G401 (cell line): ENCODE data around the gene NAT14. TPM values are rescaled to one million over a fixed set of nuclear protein-coding genes. Genes with fewer than 3 reads are reported as not detected.
"Not testable (repeated sequence)": the region's sequence is repeated elsewhere in the genome, so short reads cannot be mapped to it uniquely, and the experiment has no call there.

Experiments
- DNase-seq: peaks from one replicate; pipeline ENCODE4 v3.0.0-alpha.2; 2015; ENCODE audit warnings: low spot score
- in situ Hi-C: cut with HindIII; loops from 2 replicates; pipeline ENCODE4 v1.10.0; 2016; ENCODE audit warnings: low sequenced_read_pairs, mixed read lengths
- total RNA-seq: library from RNA; depleted of rRNA; stranded (reverse); fragments of >200 nt; shearing (Covaris generic); gene quantifications from 2 replicates; pipeline ENCODE4 v1.2.3, GENCODE V29; 2014

Gene NAT14
- total RNA-seq, 1 experiment from 2014 or later, result 143 TPM

DNA sequence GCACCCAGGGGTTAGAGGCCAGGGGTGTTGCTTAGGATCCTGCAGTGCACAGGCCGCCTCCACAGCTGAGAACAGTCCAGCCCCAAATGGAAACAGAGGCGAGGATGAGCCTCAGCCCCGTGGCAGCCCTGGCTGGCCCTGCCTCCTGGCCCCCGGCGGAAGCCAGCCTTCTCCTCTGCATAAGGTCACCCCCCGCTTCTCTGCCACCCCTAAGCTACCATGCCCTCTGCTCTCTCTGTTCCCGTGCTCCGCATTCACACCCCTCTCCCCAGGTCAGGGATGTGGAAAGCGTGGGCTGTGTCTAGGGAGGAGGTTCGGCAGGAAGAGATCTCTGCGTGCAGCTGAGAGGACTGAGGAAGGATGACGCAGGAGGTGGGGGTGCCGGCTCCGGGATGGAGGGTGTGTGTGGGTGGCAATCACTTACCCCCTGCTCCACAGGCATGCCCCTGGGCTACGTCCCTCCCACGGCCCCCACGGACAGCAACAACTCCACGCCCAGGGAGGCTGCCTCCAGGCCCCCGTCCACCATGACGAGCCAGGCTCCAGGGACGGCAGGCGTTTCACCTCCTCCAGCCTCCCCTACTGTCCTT is 9.3 kb downstream of the NAT14 start:
- in situ Hi-C loops, result no loop called here
- DNase-seq, result no peak

DNA sequence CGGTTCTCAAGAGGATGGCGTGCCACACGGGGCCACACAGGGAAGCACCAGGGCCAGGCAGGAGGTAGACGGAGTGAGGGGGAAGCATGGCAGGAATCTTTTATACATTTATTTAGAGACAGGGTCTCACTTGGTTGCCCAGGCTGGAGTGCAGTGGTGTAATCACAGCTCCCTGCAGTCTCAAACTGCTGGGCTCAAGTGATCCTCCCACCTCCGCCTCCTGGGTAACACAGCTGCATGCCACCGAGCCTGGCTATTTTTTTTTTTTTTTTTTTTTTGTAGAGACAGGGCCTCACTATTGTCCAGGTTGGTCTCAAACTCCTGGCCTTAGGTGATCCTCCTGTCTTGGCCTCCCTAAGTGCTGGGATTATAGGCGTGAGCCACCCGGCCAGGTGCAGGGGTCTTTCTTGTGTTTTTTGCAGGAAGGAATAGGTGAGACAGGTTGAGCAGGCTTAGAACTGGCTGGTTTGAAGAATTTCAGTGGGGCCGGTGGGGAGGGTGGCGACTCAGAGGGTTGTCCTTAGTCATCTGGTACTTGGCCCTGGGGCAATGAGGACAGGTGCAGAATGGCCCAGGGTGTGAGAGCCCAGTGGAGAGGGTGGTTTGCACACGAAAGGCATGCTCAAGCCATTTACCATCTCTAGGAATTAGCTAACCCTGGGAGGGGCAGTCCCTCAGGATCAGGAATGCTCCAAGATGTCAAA is 10.8 kb downstream of the NAT14 start:
- DNase-seq, result no peak
- in situ Hi-C loops, result no loop called here

DNA sequence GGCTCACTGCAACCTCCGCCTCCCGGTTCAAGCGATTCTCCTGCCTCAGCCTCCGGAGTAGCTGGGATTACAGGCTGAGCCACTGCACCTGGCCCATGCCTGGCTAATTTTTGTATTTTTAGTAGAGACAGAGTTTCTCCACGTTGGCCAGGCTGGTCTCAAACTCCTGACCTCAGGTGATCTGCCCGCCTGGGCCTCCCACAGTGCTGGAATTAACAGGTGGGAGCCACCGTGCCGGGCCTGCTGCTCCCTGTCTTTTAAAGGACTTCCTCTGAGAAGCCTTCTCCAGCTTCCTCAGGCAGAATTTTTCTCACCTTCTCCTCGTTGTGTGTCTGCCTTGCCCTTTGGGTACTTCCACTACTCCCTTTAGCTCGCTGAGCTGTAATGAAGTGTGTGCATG is 11.8 kb downstream of the NAT14 start:
- DNase-seq, in situ Hi-C loops: not testable (repeated sequence)

DNA sequence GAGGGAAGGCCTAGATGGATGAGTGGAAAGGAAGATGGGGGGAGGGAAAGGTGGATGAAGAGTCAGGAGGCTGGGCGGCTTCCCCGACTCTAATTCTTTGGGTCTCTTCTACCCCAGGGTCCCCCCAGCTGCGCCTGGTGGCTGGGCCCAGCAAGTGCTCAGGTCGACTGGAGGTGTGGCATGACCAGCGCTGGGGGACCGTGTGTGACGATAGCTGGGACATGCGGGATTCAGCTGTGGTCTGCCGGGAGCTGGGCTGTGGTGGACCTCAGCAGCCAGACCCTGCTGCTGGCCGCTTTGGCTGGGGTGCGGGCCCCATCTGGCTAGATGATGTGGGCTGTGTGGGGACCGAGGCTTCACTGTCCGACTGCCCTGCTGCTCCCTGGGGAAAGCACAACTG is 12.8 kb downstream of the NAT14 start:
- in situ Hi-C loops, result no loop called here

DNA sequence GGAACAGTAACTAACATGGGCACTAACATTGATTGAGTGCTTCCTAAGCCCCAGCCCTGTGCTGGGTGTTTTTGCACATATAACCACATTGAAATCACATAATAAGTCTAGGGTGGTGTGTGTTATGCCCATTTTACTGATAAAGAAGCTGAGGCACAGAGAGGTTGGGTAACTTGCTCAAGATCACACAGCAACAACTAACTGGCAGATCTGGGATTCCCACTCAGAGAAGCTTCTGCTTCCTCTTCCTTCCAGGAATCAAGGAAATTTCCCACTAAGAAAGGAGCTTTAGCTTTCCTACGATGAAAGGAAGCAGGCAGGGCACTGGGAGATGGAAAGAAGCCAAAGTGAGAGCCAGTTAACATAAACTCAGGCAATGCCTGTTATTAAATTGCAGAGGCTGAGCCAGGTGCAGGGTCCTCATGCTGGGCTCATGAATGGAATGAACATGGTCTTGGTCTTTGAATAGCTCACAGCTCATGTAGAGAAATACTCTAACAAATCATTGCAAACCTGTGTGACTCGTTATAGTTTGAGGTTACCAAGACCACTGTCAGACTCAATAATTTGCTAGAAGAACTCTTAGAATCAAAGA is 13.4 kb downstream of the NAT14 start:
- in situ Hi-C loops, result no loop called here
- DNase-seq, result no peak

More for the DNA sequence above, 12.8 kb downstream of the NAT14 start:
- no peak for DNase-seq

DNA sequence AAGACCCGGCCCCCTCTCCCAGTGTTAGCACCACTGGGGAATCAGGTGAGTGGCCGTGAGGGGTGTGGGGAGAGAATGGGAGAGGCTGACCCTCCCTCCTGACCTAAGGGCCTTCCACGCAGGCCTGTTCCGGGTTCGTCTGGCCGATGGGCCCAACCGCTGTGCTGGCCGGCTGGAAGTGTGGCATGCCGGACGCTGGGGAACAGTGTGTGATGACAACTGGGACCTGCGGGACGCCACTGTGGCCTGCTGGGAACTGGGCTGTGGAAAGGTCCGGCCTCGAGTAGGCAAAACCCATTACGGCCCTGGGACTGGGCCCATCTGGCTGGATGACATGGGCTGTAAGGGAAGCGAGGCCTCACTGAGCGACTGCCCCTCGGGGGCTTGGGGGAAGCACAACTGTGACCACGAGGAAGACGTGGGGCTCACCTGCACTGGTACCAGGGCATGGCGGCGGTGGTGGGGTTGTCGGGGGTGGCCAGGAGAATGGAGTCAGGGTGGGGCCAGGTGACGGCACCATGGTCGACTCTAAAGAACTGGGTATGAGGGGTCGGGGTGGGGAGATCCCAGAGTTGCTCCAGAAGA is 15.5 kb downstream of the NAT14 start:
- in situ Hi-C loops, result no loop called here

DNA sequence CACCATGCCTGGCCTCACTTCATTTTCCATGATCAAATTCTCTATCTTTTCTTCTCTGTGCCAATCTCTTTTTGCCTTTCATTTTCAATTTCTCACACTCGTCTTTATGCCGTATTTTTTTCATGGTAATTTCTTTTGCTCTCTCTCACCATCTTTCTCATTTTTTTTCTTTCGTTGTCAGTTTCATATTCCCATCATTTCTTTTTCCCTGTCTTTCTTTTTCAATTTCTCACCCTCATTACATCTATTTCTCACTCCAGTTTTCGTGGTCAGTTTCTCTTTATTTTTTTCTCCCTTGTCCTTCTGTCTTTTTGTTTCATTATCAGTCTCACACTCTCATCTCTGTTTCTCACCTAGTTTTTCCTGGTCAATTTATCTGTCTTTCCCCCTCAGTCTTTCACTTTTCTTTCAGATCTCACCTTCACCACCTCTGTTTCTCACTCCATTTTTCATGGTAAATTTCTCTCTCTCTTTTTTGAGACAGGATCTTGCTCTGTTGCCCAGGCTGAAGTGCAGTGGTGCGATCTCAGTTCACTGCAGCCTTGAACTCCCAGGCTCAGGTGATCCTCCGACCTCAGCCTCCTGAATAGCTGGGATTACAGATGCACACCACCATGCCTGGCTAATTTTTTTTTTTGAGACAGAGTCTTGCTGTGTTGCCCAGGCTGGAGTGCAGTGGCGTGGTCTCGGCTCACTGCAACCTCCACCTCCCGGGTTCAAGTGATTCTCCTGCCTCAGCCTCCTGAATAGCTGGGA is 17.4 kb downstream of the NAT14 start:
- in situ Hi-C loops, result no loop called here
- no peak for DNase-seq

More for the DNA sequence above, 15.5 kb downstream of the NAT14 start:
- no peak for DNase-seq

DNA sequence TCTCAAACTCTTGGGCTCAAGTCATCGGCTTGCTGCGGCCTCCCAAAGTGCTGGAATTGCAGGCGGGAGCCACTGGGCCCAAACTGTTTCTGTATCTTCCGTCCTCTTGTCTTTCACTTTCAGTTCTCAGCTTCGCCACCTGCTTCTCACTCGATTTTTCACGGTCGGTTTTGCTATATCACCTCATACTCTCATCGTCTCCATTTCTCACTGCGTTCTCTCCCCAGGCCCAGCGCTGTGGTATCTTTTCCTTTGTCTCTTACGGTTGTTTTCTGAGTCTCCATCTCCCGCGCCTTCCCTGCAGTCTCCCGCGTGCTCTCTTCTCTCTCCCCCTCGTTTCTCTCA is 18.1 kb downstream of the NAT14 start:
- DNase-seq, result no peak
- in situ Hi-C loops, result no loop called here

DNA sequence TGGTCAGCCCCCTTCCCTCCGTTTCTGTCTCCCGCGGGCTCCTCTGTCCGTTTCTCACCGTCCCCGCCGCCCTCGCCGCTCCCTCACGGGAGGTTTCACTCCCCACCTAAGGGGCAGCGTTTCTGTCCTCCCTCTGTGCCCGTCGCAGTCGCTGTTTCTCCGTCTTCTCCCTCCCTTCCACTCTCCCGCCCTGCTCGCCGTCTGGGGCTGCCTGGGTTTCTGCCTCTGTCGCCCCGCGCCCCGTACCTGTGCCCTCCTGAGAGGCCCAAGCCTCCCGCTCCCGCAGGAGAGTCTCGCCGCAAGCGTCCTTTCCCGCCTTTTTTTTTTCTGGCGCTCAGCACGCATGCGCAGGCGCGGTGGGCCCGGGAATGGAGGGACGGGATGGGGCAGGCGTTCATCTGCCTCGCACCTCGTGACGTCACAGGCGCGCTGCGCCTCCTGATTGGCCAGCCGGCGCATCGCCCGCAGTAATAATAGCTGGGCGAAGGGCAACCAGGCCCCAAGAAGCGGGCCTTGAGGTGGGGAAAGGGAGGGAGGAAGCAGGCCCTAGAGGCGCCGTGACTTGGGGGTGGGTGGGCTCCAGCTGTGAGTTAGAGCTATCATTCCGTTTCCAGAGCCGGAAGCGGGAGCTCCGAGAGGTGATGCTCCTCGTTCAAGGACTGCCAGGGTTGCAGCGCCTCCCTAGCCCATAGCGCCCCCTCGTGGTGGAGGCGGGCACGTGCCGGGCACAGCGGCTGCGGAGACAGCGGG is 18.7 kb downstream of the NAT14 start:
- in situ Hi-C loops, result no loop called here
- peak; percentile 94 for DNase-seq

DNA sequence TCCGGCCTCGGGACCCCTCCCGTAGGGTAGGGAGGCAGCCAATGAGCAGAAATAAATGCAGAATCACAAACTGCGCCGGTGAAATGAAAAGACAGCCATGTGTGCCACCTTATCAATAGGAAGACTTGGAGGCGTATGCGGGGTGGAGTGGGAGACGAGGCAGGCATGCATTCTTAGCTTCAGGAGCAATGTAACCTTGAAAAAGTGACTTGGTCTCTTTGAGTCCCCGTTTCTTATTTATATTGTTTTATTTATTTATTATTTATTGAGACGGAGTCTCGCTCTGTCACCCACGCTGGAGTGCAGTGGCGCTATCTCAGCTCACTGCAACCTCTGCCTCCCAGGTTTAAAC is 19.2 kb downstream of the NAT14 start:
- no peak for DNase-seq
- in situ Hi-C loops, result no loop called here

DNA sequence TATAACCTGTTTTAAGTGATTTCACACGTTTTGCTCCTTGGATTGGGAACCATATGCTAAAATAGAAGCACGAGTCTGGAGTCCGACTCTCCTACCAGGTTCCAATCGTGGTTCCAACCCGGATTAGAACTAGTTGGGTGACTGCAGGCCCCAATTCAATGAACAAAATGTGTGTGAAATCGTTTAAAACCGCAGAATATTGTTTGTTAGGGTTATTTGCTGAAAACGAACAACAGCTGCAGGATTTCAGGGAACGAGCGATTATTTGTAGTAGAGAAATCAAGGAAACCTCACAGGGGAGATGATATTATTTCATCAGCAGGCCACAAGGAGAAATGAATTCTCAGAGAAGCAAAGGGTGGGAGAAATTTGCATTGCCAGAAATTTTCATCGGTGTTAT is 20.0 kb downstream of the NAT14 start:
- no peak for DNase-seq

DNA sequence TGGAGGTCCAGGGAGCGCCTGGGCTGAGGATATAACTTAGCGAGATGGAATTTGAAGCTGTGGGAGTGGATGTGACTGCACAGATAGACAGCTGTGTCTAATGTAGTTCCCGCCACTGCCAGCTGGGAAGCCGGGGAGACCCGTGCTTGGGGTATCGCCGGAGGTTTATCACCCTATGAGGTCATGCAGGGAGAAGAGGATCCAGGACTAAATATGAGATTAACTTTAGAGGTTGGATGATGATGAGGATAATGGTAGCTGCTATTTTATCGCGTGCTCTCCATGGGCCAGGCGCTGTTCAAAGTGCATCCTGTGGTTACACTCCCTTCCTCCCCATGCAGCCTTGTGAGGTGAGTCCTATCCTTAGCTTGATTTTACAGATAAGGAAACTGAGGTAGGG is 23.1 kb downstream of the NAT14 start:
- in situ Hi-C loops, result no loop called here
- DNase-seq, result no peak

More for the DNA sequence above, 20.0 kb downstream of the NAT14 start:
- in situ Hi-C loops, result no loop called here

DNA sequence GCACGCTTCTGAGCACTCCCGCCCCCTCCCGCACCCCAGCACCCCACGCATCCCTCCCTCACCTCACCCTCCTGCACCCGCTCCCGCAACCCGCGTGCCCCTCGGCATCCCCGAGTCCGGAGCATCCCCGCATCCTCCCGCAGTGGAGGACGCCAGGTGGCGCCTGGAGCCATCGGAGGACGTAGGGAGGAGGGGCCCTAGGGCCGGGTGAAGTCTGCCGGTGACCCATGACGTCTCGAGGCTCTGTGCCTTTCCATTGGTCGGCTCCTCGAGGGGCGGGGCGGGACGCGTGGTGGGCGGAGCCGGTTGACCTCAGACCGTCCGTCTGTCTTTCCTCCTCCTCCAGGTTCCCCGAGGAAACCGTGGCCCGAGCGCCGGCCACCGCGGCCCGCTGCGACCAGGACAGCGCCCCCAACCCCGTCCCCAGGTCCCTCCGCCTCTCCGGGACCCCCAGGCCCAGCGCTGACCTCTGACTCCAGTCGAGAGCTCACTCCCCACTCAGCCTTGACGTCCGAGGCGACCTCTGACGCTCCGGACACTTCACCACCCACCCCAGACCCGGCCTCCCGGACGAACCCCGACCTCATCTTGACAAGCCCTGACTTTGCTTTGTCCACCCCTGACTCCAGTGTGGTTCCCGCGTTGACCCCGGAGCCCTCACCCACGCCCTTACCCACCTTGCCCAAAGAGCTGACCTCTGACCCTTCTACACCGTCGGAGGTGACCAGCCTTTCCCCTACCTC is 32.1 kb downstream of the NAT14 start:
- in situ Hi-C loops, result no loop called here
- DNase-seq, result peak; percentile 96

DNA sequence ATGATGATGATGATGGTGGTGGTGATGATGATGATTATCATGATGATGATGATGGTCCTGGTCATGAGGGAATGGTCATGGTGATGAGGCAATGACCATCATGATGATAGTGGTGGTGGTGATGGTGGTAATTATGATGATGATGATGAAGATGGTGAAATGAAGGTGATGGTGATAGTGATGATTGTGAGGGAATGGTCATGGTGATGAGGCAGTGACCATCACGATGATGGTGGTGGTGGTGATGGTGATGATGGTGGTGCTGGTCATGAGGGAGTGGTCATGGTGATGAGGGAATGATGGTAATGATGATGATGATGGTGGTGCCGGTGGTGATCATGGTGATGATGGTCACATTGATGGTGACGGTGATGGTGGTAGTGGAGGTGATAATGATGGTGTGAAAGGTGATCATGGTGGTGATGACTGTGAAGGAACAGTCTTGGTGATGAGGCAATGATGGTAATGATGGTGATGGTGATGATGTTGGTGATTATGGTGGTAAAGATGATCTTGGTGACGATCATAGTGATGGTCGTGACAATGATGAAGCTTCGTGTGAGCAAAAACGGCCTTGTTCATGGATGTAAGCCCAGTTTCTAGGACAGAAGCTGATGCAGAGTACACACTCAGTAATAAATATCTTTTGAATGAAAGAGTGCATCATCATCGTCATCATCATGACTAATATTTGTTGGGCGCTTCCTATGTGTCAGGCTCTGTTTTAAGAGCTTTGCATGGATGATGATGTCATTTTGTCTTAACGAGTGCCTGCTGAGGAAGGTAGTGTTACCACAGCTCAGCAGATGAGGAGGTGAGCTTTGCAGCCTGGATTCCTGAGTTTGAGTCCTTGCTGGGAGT is 34.7 kb downstream of the NAT14 start:
- in situ Hi-C loops, result no loop called here
- DNase-seq, result no peak

DNA sequence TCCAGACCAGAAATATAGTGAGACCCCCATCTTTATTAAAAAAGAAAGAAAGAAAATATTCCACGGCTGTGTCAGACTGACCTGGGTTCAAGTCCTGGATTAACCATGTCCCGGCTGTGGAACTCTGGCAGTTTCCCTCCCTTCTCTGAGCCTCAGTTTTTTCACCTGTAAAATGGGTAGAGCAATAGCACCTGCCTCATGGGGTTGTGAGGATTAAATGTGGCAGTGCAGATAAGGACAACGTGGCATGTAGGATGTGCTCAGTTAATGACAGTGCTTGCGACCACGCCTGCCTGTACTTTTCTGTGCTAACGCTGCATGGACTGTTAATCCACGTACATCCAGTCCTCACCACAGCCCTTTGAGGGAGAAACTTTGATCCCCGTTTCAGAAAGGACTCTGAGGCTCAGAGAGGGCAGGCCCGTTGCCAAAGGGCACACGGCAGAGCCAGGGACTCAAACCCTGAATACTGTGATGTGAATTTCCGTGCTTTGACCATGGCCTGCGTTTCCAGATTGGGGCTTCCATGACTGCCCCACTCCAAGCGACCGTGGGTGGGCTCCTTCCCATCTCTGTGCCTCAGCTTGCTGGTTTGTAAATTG is 35.8 kb downstream of the NAT14 start:
- DNase-seq, result no peak
- in situ Hi-C loops, result no loop called here

DNA sequence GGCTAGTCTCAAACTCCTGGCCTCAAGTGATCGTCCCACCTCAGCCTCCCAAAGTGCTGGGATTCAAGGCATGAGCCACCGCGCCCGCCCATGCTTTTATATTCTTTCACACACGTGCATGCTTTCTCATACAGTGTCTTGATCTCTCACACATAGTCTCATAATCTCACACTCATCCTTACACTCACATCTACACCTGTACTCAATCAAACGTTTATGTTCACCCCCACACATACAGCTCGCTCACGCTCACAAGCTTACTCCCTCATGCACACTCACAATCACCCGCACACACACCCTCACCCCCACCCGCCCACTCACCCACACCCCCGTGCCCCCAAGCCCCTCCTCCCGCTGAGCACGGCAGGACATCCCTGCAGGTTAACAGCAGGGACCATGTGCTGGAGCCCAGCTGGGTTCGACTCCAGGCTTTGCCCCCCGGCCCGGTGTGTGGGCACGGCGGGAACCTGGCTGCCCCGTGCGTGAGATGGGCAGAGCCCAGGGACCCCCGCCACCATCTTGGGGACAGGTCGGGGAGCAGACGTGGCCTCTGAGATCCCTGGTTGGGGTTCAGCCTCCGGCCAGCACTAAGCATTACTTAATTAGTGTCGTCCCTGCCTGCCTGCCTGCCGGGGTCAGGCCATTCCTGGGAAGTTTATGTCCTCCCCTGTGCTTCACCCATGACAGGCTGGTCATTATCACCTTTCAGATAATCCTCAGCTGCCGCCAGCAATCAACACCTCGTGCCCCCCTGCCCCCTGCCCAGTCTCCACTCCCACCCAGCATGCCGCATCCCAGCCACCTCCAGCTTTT is 40.5 kb downstream of the NAT14 start:
- in situ Hi-C loops, result no loop called here
- no peak for DNase-seq
